Stimulated activated memory B cell treated with anti-CD40 and anti-IgM and Interleukin-4, amounts not matched to agents 10 μg/mL and 1 μg/mL and 100 μg/mL, for 72 hours (primary cell): ENCODE data around the gene PPDPF.

Source experiments
- ATAC-seq: fragments of 150-1000 bp; cut with Tn5 transposase; 2 replicates; pipeline ENCODE4 v1.10.0; 2021
- H3K27ac Mint-ChIP-seq: one replicate; pipeline ENCODE4 v1.8.0; 2022; ENCODE audit warnings: mild to moderate bottlenecking, mixed read lengths
- H3K27me3 Mint-ChIP-seq: one replicate; pipeline ENCODE4 v1.8.0; 2022; ENCODE audit warnings: mixed read lengths
- H3K36me3 Mint-ChIP-seq: one replicate; pipeline ENCODE4 v1.8.0; 2022; ENCODE audit warnings: mixed read lengths
- H3K4me1 Mint-ChIP-seq: one replicate; pipeline ENCODE4 v1.8.0; 2022; ENCODE audit warnings: mixed read lengths
- H3K4me3 Mint-ChIP-seq: one replicate; pipeline ENCODE4 v1.8.0; 2022; ENCODE audit warnings: mild to moderate bottlenecking, moderate library complexity, mixed read lengths
- H3K9me3 Mint-ChIP-seq: one replicate; pipeline ENCODE4 v1.8.0; 2022; ENCODE audit warnings: mixed read lengths

Gene PPDPF

DNA sequence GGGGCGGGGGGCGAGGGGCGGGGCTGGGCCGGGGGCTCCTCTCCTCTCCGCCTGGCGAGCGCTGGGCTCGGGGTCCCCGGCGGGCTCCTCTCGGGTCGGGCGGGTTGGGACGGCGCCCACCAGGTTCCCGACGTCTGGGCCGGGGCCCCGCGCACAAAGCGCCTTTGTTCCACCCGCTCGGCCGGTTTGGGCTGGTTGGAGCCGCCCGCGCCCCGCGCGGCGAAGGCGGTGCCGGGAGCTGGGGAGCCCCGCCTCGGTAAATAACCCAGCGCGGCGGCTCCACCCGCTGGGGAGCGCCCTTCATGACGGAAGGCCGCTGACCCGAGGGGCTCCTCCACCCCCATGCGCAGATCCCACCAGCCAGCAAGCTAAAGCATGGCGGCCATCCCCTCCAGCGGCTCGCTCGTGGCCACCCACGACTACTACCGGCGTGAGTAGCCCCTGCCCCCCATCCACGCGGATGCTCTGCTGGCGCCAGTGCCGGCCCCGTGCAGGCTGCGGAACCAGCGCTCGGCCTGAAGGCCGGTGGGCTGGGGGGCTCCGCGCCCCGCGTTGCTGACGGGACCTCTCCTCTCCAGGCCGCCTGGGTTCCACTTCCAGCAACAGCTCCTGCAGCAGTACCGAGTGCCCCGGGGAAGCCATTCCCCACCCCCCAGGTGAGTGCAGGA lies 503 bp downstream of the PPDPF start:
- H3K9me3 Mint-ChIP-seq = peaks cover 5% of the 10 kb centered on the region
- peaks cover 35% of the 10 kb centered on the region for H3K4me1 Mint-ChIP-seq
- H3K36me3 Mint-ChIP-seq = peaks cover 23% of the 10 kb centered on the region
- H3K27me3 Mint-ChIP-seq = peaks cover 9% of the 10 kb centered on the region
- peak overlapping the region; percentile 86 for H3K4me3 Mint-ChIP-seq
- peak; percentile 77 for ATAC-seq
- peak overlapping the region; percentile 85 for H3K27ac Mint-ChIP-seq

GRCh38 chr20:63521602-63522001 lies 1.0 kb downstream of the PPDPF start:
- Mint-ChIP-seq H3K36me3 (peaks cover 23% of the 10 kb centered on the region), H3K4me3 (peak overlapping the region; percentile 86), H3K9me3 (peaks cover 5% of the 10 kb centered on the region), H3K27ac (peak overlapping the region; percentile 85), H3K4me1 (peaks cover 39% of the 10 kb centered on the region), H3K27me3 (peaks cover 9% of the 10 kb centered on the region)
- no peak for ATAC-seq

DNA sequence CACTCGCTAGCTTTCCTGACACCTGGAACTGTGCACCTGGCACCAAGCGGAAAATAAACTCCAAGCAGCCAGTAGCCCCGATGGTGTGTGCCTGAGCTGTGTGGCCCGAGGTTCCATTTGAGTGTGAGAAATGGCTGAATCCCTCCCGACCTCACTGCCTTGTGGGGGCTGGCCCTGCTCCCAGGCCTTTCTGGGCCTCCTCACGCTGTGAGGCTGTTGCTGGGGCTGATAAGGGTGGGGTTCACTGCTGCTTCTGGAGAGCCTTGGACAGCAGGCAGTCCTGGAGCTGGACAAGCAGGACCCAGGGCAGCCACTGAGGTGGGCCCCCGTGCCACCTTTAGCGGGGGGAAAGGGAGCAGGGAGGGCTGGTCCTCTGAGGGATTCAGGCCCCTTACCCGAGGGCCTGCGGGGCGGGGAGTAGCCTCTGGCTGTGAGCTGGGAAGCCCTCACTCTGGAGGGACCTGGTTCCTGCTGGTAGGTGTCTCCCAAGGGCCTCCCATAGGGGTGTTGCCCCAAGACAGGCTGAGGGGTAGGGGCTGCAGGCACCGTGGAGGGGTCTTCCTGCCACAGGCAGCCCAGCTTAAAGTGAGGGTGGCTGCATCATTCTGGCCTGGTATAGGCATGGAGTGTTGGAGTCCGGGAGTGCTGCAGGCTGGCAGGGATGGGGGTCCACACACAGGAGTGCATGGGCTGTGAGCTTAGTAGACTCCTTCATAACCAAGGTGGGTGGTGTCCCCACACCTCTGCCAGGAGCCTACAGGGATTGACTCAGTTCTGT lies 1.7 kb downstream of the PPDPF start:
- no peak for ATAC-seq
- no peak overlapping the region for H3K27ac Mint-ChIP-seq

DNA sequence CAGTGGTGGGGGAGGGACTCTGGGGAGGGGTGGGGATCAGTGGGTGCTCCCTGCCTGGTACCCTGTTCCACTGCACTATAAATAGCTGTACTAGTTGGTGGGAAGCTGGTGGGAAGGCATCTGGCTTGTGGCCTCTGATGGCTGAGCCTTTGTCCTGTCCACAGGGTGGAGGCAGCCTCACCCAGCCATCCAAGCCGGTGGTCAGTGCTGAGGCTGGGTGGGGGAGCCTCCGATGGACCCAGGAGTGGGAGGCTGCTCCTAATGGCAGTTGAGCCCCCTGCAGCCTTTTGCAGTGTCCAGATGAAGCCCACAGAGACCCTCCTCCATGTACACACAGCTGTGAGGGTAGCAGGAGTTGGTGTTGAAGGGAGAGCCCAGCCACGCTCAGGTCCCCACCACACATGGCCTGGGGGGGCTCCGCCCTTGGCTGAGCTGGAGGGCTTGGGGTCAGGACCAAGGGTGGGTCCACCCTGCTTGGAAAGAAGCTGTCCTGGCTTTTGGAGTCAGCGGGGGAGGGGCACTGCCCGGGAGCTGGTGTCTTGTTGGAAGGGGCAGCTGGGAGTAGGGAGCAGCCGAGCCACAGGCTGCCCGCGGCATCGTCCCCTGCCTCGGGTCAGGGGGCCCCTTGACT lies 2.5 kb downstream of the PPDPF start:
- H3K27me3 Mint-ChIP-seq = peaks cover 3% of the 10 kb centered on the region
- H3K27ac Mint-ChIP-seq = no peak overlapping the region
- H3K9me3 Mint-ChIP-seq = peaks cover 5% of the 10 kb centered on the region
- no peak overlapping the region for H3K4me3 Mint-ChIP-seq
- no peak for ATAC-seq
- peaks cover 45% of the 10 kb centered on the region for H3K4me1 Mint-ChIP-seq
- H3K36me3 Mint-ChIP-seq = peaks cover 23% of the 10 kb centered on the region

More for the DNA sequence above, 1.7 kb downstream of the PPDPF start:
- peaks cover 9% of the 10 kb centered on the region for H3K27me3 Mint-ChIP-seq
- H3K9me3 Mint-ChIP-seq = peaks cover 5% of the 10 kb centered on the region
- H3K4me3 Mint-ChIP-seq = peak overlapping the region; percentile 53
- peaks cover 45% of the 10 kb centered on the region for H3K4me1 Mint-ChIP-seq
- peaks cover 23% of the 10 kb centered on the region for H3K36me3 Mint-ChIP-seq

- Mint-ChIP-seq H3K4me1 (peaks cover 53% of the 10 kb centered on the region), H3K27ac (no peak overlapping the region), H3K36me3 (peaks cover 23% of the 10 kb centered on the region), H3K9me3 (peaks cover 5% of the 10 kb centered on the region), H3K27me3 (peaks cover 17% of the 10 kb centered on the region), H3K4me3 (no peak overlapping the region)
- no peak for ATAC-seq
Measured at GRCh38 chr20:63525185-63525584, 4.6 kb downstream of the PPDPF start.

GRCh38 chr20:63525971-63526370 lies 5.4 kb downstream of the PPDPF start:
- peaks cover 5% of the 10 kb centered on the region for H3K9me3 Mint-ChIP-seq
- H3K27ac Mint-ChIP-seq = peak overlapping the region; percentile 17
- peaks cover 23% of the 10 kb centered on the region for H3K36me3 Mint-ChIP-seq
- ATAC-seq = no peak
- H3K4me3 Mint-ChIP-seq = no peak overlapping the region
- peaks cover 53% of the 10 kb centered on the region for H3K4me1 Mint-ChIP-seq
- H3K27me3 Mint-ChIP-seq = peaks cover 18% of the 10 kb centered on the region

- H3K4me3 Mint-ChIP-seq = no peak overlapping the region
- H3K36me3 Mint-ChIP-seq = peaks cover 19% of the 10 kb centered on the region
- H3K9me3 Mint-ChIP-seq = peaks cover 8% of the 10 kb centered on the region
- ATAC-seq = no peak
- H3K4me1 Mint-ChIP-seq = peaks cover 44% of the 10 kb centered on the region
- H3K27me3 Mint-ChIP-seq = peaks cover 25% of the 10 kb centered on the region
- no peak overlapping the region for H3K27ac Mint-ChIP-seq
Measured at GRCh38 chr20:63527184-63527583, 6.6 kb downstream of the PPDPF start.

DNA sequence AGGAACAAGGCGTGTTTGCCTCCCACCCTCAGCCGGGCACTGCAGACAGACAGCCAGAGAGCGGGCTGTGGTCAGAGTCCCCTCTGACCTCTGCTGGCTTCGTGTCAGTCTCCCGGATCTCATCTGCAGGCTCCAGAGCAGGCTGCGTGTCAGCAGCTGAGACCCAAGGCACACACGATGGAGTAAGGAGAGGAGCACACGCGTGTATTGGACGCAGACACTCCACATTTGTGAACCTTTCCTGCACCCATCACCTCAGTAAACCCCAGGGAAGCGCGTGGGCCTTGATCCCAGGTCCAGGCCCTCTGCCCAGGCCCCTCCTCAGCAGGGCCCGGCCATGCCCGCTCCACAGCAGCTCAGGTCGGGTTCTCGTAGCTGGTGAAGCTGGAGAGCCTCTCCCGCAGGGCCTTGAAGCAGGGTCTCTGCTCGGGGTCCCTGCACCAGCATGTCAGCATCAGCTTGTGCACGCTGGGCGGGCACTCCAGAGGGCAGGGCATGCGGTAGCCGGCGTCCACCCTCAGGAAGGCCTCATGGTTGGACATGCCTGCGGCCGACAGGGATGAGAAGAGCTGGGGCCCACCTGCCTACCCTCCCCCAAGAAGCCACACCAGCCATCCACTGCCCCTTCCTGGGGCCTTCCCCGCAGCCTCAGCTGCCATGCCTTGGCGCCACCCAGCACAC lies 8.8 kb downstream of the PPDPF start:
- Mint-ChIP-seq H3K4me1 (peaks cover 32% of the 10 kb centered on the region), H3K27ac (no peak overlapping the region), H3K27me3 (peaks cover 43% of the 10 kb centered on the region), H3K36me3 (no peaks in the 10 kb centered on the region), H3K4me3 (no peak overlapping the region), H3K9me3 (peaks cover 4% of the 10 kb centered on the region)
- ATAC-seq = no peak

DNA sequence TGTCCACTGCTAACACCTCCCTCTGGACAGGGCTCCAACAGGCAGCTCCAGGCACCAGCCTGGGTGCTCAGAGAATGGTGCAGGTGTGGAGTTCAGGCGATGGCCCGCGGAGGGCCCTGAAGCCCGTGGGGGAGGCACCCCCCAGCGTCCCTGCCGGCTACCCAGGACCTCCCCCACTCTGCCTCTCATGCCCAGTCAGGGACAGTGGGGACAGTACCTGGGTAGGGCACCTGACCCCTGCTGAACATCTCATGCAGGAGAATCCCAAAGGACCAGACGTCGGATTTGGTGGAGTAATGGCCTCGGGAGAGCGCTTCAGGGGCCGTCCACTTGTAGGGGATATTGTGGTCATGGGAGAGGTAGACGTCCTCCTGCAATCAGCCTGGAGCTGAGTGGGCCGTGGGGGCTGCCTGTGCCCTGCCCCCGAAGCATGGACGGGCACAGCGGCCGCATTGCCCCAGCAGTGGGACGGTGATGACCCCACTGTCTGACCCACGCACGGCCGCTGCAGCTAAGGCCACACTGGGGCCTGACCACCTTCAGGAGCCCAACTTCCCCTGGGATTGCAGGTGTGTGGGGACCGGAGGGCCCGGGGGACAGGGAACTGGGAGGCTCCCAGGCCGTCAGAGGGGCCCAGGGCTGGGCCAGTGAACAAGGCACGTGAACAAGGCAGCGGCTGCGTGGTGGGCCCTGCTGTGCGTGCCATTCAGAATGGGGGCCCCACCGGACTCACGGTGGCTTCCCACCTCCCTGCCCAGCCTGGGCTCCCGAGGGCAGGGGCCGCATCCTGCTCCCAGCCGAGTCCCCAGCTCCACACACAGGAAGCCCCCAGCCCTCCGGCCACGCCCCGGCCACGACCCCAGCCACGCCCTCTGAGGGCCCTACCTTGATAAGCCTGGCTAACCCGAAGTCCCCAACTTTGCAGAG lies 9.6 kb downstream of the PPDPF start:
- no peak for ATAC-seq
- Mint-ChIP-seq H3K27ac (no peak overlapping the region), H3K4me3 (no peak overlapping the region), H3K9me3 (peaks cover 4% of the 10 kb centered on the region), H3K4me1 (peaks cover 25% of the 10 kb centered on the region), H3K27me3 (peaks cover 43% of the 10 kb centered on the region), H3K36me3 (no peaks in the 10 kb centered on the region)

DNA sequence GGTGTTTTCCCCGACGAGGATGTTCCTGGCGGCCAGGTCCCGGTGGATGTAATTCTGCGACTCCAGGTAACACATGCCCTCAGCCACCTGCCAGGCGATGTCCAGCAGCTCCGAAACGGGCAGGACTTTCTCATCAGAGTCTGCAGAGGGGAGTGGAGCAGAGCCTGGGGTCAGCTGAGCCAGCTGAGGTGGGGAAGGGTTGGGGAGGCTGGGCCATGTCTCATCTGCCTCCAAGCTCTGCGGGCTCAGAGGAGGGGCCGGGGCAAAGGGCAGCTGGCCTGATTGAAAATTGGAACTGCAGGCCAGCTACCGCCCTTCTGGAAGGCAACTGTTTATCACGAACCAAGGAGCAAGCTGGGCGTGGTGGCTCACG lies 10.2 kb downstream of the PPDPF start:
- Mint-ChIP-seq H3K9me3 (peaks cover 4% of the 10 kb centered on the region), H3K36me3 (no peaks in the 10 kb centered on the region), H3K27me3 (peaks cover 43% of the 10 kb centered on the region), H3K4me3 (no peak overlapping the region), H3K27ac (no peak overlapping the region), H3K4me1 (peaks cover 21% of the 10 kb centered on the region)
- ATAC-seq = no peak

DNA sequence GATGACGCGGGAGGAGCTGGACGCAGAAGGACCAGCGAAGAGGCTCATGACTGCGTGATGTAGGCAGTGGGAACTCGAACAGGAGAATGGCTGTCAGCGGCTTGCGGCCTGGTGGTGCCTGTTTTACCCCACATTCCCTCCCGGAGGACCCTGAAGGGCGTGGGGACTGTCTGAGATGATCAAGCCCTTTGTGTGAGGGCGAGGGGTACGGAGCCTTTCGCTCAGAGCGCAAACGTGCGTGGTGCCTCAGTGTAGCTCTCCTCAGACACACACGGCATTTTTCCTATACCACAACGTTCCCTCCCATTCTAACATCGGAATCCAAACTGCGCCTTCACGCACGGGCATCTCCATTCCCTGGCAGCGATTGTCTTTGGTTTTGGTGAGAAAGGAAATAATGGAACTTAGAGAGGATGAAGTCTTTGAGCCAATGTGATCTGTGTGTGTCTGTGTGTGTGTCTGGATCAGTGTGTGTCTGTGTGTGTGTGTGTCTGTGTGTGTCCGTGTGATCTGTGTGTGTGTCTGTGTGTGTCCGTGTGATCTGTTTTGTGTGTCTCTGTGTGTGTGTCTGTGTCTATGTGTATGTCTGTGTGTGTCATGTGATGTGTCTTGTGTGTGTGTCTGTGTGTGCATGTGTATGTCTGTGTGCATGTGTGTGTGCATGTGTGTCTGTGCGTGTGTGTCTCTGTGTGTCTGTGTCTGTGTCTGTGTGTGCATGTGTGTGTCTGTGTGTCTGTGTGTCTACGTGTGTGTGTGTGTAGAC lies 11.3 kb downstream of the PPDPF start:
- ATAC-seq = no peak
- no peaks in the 10 kb centered on the region for H3K36me3 Mint-ChIP-seq
- peaks cover 51% of the 10 kb centered on the region for H3K27me3 Mint-ChIP-seq
- no peak overlapping the region for H3K27ac Mint-ChIP-seq
- no peak overlapping the region for H3K4me3 Mint-ChIP-seq
- H3K9me3 Mint-ChIP-seq = peaks cover 4% of the 10 kb centered on the region
- H3K4me1 Mint-ChIP-seq = peaks cover 22% of the 10 kb centered on the region

DNA sequence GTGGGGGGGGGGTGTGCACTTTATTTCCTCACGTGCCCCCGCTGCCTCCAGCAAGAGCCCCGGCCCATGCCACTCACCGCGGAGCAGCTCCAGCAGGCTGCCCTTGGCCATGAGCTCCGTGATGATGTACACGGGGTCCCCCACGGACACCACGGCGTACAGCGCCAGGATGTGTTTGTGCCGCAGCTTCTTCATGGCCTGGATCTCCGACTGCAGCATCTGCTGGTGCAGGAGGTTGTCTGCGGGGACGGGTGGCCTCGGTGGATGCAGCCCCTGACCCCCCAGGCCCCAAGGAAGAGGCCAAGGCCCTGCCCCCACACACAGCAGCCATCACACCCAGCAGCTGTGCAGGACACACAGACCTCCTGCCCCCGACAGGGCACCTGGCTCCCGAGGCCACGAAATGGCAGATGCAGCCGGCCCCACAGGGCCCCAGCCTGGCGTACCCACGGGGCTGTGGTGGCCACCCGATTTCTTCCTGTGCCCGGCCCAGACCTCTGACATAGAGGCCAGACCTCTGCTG lies 11.9 kb downstream of the PPDPF start:
- Mint-ChIP-seq H3K4me3 (no peak overlapping the region), H3K36me3 (no peaks in the 10 kb centered on the region), H3K27ac (no peak overlapping the region), H3K4me1 (peaks cover 24% of the 10 kb centered on the region), H3K9me3 (peaks cover 4% of the 10 kb centered on the region), H3K27me3 (peaks cover 51% of the 10 kb centered on the region)
- ATAC-seq = no peak

- no peak overlapping the region for H3K4me3 Mint-ChIP-seq
- H3K36me3 Mint-ChIP-seq = no peaks in the 10 kb centered on the region
- peaks cover 51% of the 10 kb centered on the region for H3K27me3 Mint-ChIP-seq
- no peak for ATAC-seq
- peaks cover 4% of the 10 kb centered on the region for H3K9me3 Mint-ChIP-seq
- no peak overlapping the region for H3K27ac Mint-ChIP-seq
- peaks cover 31% of the 10 kb centered on the region for H3K4me1 Mint-ChIP-seq
Measured at GRCh38 chr20:63533388-63533787, 12.8 kb downstream of the PPDPF start.
